Tibial nerve (tissue), 4 donors: ENCODE measurements around the gene SRGAP2C.
"Not testable (repeated sequence)": the region's sequence is repeated elsewhere in the genome, so short reads cannot be mapped to it uniquely, and the experiment has no call there.

Experiments used
- EP300 ChIP-seq, 2 donors: sonication (generic); formaldehyde crosslinking; IDR thresholded peaks; one replicate each; pipeline ENCODE4 v1.6.1; 2017; ENCODE audit warnings: antibody characterized with exemption in 2 of 2, mild to moderate bottlenecking in 1 of 2
- POLR2A ChIP-seq, 2 donors: fragments of 450-650 bp; IDR thresholded peaks; one replicate each; pipeline ENCODE4 v1.6.1; 2017; ENCODE audit warnings: antibody characterized with exemption in 2 of 2, mild to moderate bottlenecking in 2 of 2, moderate library complexity in 2 of 2
- TF ChIP-seq, protein P1 (sequence below), 5 experiments: fragments of 200-600 bp in 3 of 5; fragments of 450-650 bp in 2 of 5; sonication (generic) in 3 of 5; IDR thresholded peaks; one replicate each; pipeline ENCODE4 v1.5.1; 2016 to 2019; ENCODE audit warnings: antibody characterized with exemption in 5 of 5, mild to moderate bottlenecking in 3 of 5, moderate library complexity in 2 of 5

DNA sequence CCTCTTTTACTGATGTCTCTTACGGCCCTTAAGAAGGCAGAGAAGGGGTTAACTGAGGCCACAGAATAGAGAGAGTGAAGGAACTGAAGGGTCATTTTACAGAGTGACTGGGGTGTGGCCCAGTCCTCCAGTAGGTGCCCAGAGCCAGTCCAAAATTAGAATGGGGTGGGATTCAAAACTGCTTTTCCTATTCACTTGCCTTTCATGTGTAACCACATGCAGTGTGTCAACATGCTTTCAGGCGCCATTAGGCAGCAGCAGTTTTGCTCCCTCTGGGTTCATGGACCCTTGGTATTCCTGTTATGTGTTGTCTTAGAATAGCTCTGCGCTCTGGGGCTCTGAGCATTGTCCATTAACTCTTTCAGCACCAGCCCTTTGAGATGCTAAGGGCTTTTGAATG lies 123.0 kb downstream of the SRGAP2C start:
- TF ChIP-seq, protein P1, sequence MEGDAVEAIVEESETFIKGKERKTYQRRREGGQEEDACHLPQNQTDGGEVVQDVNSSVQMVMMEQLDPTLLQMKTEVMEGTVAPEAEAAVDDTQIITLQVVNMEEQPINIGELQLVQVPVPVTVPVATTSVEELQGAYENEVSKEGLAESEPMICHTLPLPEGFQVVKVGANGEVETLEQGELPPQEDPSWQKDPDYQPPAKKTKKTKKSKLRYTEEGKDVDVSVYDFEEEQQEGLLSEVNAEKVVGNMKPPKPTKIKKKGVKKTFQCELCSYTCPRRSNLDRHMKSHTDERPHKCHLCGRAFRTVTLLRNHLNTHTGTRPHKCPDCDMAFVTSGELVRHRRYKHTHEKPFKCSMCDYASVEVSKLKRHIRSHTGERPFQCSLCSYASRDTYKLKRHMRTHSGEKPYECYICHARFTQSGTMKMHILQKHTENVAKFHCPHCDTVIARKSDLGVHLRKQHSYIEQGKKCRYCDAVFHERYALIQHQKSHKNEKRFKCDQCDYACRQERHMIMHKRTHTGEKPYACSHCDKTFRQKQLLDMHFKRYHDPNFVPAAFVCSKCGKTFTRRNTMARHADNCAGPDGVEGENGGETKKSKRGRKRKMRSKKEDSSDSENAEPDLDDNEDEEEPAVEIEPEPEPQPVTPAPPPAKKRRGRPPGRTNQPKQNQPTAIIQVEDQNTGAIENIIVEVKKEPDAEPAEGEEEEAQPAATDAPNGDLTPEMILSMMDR (IDR thresholded peaks at IDR 0.05), result not testable (repeated sequence)
- TF ChIP-seq POLR2A, EP300 (IDR thresholded peaks at IDR 0.05): not testable (repeated sequence)
